HG03432 (cell line): ENCODE data around the gene EVL.

Experiments
- ATAC-seq: cut with Tn5 transposase; IDR thresholded peaks from one replicate; pipeline ENCODE4 v1.9.1; 2021; ENCODE audit warnings: mild to moderate bottlenecking, moderate library complexity; ENCODE audit not compliant: unreplicated experiment

The EVL gene

GRCh38 chr14:100038065-100038464 lies 27.2 kb upstream of the EVL start:
- ATAC-seq: no peak

- no peak for ATAC-seq
These were observed 25.3 kb upstream of the EVL start for GRCh38 chr14:100039903-100040302.

GRCh38 chr14:100041271-100041670 lies 24.0 kb upstream of the EVL start:
- no peak for ATAC-seq

GRCh38 chr14:100042286-100042685 lies 22.9 kb upstream of the EVL start:
- no peak for ATAC-seq

GRCh38 chr14:100045642-100046344 lies 19.4 kb upstream of the EVL start:
- no peak for ATAC-seq

GRCh38 chr14:100047600-100047999 lies 17.6 kb upstream of the EVL start:
- no peak for ATAC-seq

GRCh38 chr14:100048786-100049185 lies 16.4 kb upstream of the EVL start:
- no peak for ATAC-seq

- no peak for ATAC-seq
These were observed 16.0 kb upstream of the EVL start for GRCh38 chr14:100049220-100049619.

- no peak for ATAC-seq
These were observed 14.1 kb upstream of the EVL start for GRCh38 chr14:100051103-100051502.

- ATAC-seq: no peak
These were observed 13.7 kb upstream of the EVL start for GRCh38 chr14:100051543-100051942.

GRCh38 chr14:100052819-100053218 lies 12.4 kb upstream of the EVL start:
- no peak for ATAC-seq

GRCh38 chr14:100054316-100055075 lies 10.7 kb upstream of the EVL start:
- no peak for ATAC-seq

- no peak for ATAC-seq
These were observed 8.8 kb upstream of the EVL start for GRCh38 chr14:100056431-100056830.

GRCh38 chr14:100056964-100057795 lies 8.0 kb upstream of the EVL start:
- peak; percentile 40 for ATAC-seq

GRCh38 chr14:100058777-100059437 lies 6.3 kb upstream of the EVL start:
- peak; percentile 74 for ATAC-seq

- no peak for ATAC-seq
These were observed 5.8 kb upstream of the EVL start for GRCh38 chr14:100059438-100059781.

GRCh38 chr14:100060760-100061159 lies 4.5 kb upstream of the EVL start:
- ATAC-seq: no peak

- ATAC-seq: no peak
These were observed 2.6 kb upstream of the EVL start for GRCh38 chr14:100062590-100062989.

- ATAC-seq: no peak
These were observed 1.8 kb upstream of the EVL start for GRCh38 chr14:100063314-100063941.

GRCh38 chr14:100064335-100065092 lies 708 bp upstream of the EVL start:
- peak; percentile 10 for ATAC-seq
